Erythroblast (primary cell): ENCODE data around the gene PTCH1.

Experiments
- DNase-seq, 2 experiments: peaks; one replicate each; lab custom pipeline; 2025; lab: John Stamatoyannopoulos, UW
- GATA1 ChIP-seq: IDR thresholded peaks from 2 replicates; pipeline ENCODE4 v1.6.1; 2011; ENCODE audit warnings: low read depth, mild to moderate bottlenecking, control low read depth, low read length, moderate library complexity
- POLR2A ChIP-seq: IDR thresholded peaks from 2 replicates; pipeline ENCODE4 v1.6.1; 2011; ENCODE audit warnings: mild to moderate bottlenecking, low read length

PTCH1 gene

DNA sequence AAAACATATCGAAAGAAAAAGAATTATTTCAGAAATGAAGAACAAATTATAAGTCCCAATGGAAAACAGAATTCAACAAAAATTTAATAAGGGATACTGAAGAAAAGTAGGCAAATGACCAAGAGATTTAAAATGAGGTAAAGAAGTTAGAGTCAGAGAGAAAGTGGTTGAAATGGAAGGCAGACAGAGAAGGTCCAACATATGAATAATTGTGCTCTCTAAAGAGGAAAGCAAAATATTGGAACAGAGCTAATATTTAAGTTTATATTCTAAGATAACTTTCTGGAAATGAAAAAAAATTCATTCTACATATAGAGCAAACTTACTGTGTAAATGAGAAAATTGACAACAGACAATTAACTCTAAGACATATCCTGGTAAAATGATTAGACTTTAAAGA, 94.1 kb downstream of the PTCH1 start:
- no peak for TF ChIP-seq POLR2A
- no peak for TF ChIP-seq GATA1
- DNase-seq, result no peak

DNA sequence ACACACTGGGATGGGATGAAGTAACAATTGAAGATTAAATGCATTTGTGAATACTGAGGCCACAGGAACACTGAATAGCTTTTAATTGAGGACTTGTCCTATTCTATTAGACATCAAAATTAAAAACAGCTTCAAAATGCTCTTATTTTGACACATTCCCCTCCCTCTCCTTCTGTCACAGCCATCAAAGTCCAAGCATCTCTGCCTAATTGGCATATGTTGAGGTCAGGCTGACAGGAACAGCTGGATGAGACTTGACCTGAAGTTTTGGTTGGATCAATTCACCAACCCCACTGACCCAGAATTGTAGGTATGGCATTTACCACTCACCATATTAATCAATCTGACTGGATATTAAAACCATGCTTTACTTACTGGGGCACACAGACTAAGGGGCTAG, 96.3 kb downstream of the PTCH1 start:
- DNase-seq, result no peak

DNA sequence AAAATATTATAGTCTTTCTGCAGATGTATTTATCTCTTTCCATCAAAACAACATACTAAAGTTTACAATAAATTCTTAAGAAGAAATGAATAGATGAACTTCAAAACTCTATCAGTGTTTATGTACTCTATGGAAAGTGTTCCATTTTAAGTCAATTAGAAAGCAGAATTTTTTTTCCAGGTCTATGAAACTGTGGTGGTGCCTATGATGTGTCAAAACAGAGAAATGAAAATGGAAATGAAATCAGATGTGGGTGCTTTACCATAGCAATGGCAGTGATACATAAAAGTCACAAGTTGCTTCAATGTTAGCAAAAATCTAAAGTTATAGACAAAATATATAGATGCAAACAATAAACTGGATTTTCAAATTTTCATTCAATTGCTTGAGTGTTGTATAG, 97.3 kb downstream of the PTCH1 start:
- TF ChIP-seq GATA1, result no peak
- no peak for TF ChIP-seq POLR2A
- DNase-seq, result no peak

More for the DNA sequence above, 96.3 kb downstream of the PTCH1 start:
- TF ChIP-seq GATA1 (no peak), POLR2A (no peak)

DNA sequence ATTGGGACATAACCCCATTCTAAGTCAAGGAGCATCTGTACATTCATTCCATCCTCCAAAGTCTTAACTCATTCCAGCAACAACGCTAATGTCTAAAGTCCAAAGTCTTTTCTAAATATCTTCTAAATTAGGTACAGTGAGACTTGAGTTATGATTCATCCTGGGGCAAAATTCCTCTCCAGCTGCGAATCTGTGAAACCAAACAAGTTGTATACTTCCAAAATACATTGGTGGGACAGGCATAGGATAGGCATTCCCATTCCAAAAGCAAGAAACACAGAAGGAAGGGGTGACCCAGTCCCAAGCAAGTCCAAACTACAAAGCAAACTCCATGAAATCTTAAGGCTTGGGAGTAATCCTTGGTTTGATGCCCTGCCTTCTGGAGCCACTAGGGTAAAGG, 101.6 kb downstream of the PTCH1 start:
- no peak for TF ChIP-seq GATA1
- TF ChIP-seq POLR2A, result no peak

DNA sequence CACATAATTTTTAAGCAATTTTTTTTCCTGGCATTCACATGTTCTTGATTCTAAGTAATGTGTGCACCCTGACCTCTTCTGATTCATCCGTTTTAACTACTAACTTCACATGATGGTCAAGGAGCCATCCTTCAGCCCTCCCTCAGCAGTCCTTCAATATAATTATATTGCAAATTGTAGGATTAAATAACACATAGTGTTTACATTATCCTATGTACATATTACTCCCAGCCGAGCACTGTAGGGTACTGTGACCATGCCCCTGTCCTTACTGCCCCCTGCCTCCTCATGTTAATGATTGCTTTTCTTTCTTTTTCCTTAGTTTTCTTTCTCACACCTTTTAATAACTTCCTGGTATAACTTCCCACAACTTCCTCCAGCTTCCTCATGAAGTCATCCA, 103.0 kb downstream of the PTCH1 start:
- DNase-seq, result no peak
- TF ChIP-seq GATA1 (no peak), POLR2A (no peak)

More for the DNA sequence above, 101.6 kb downstream of the PTCH1 start:
- DNase-seq, result no peak

DNA sequence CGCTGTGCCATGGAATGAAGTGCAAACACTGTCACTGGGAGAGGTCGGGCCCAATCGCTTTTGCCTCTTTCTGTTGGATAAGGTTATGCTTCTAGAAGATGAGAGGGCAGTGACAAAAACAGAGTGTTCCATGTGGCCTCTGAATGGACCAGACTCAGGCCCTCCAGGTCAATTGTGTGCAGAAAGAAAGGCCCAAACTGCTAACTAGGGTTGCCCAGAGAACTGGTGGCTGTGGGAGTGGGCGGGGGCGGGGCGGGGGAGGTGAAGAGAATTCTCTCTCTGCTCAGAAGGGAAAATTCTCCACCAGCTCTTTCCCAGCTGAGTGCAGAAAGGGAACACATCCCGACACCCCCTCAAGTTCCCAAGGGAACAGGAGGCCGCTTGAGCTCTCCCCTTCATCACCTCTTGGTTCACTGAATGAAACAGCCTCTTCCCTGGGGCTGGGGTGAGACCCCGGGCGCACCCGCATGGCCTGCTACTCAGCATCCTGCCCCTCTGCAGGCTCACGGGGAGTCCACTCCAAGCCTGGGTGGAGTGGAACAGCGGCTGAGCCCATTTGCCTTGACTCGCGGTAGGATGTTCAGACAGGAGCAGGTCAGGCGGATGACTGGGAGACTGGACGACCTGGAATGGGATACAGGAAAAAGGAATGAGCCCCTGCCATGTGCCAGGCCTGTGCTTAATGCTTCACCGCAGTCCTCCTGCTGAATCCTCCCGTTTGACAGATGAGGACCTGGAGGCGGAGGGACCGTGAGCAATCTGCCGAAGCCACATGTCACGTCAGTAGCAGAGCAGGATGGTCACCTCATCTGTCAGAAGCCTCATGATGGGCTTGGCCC, 105.5 kb downstream of the PTCH1 start:
- no peak for TF ChIP-seq GATA1
- no peak for TF ChIP-seq POLR2A
- no peak for DNase-seq

DNA sequence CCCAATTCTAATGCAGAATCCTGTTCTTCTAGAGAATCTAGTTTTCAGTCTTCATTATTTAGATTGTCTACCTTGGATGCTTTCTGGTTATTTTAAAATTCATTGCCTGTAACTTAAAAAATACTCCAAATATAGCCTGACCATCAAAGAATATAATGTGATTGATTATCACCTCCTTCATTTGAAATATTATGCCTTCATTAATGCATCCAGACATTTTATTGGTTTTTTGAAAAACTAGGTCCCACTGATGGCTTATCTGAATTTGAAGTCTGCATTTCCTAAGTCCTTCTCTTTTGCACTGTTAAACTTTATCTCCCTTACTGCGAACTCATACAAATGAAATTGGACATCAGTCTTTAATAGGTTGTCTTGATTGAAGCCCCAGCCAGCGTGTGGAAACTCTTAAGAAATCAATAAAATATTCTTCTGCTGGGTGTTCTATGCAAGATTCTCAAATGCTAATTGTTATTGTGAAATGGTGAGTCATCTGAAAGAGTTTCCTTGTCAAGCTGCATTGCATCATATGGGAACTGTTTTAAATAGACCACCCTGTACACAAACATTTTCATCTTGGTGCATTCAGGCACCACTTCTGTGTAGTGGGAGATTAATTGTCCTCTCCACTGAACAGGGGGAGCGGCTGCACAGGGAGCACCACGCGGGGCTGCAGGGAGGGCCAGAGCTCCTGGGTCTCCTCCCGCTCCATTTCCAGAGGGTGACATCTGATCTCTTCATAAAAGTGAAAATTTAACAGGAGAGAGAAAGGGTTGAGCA, 106.9 kb downstream of the PTCH1 start:
- TF ChIP-seq GATA1 (no peak), POLR2A (no peak)
- no peak for DNase-seq

DNA sequence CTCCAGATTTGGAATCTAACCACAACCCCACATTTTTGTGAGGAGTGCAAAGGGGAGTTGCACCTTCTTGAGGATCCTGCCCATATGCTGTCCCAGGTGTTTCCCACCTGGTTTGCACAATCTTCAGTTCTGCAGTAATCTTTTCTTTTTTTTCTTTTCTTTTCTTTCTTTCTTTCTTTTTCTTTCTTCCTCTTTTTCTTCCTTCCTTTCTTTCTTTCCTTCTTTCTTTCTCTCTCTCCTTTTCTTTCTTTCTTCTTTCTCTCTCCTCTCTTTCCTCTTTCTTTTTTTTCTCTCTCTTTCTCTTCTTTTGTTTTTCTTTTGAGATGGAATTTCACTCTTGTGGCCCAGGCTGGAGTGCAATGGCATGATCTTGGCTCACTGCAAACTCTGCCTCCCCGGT, 109.2 kb downstream of the PTCH1 start:
- DNase-seq, result no peak
- TF ChIP-seq POLR2A (no peak), GATA1 (no peak)

DNA sequence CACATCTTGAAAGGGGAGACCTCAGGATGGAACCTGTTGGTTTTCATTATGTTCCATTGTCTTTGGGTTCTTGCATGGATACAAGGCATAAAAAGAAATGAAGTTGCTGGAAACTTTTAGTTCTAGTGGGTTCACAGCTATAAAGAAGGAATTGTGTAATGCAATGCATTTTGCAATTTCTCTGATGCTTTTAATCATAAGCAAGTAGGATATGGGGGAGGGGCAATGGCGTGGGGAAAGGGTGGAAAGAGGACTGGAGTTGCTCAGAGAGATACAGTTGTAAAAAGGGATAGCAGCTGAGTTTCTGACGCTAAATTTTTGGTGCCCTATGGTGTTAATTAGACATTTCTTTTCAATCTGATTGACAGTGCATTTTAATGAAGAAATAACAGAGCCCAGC, 110.7 kb downstream of the PTCH1 start:
- TF ChIP-seq POLR2A, result no peak
- no peak for TF ChIP-seq GATA1
- no peak for DNase-seq

DNA sequence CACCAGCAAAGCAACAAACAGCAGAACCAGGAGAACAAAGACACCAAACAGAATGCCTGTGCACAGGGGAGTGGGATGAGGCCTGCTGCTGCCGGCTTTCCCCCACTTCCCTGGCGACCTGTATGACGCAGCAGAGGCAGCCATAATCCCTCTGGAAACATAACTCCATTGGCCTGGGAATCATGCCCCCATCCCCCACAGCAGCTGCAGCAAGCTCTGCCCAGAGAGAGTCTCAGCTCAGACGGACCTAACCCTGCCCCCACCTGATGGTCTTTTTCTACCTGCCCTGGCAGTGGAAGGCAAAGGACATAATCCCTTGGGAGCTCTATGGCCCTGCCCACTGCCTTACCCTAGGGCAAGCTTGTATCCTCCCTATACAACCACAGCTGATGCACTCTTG, 117.5 kb downstream of the PTCH1 start:
- DNase-seq, result no peak
- TF ChIP-seq POLR2A, result no peak
- no peak for TF ChIP-seq GATA1
